Measurements from ENCODE around the gene EHMT1. TPM values are rescaled to one million over a fixed set of nuclear protein-coding genes. Genes with fewer than 3 reads are reported as not detected.
A peak's percentile ranks its signal among the peaks of the same experiment; 100 is the strongest.
"Not testable (repeated sequence)": the region's sequence is repeated elsewhere in the genome, so short reads cannot be mapped to it uniquely, and the experiment has no call there.

Gene EHMT1
- total RNA-seq, 1 experiment from 2014 or later = 46.0 TPM

- DNase-seq (ENCODE audit: low read depth) = no peak
- in situ Hi-C loops (cut with HindIII; ENCODE audit: low pct_unique_long_range_greater_than_20kb, low sequenced_read_pairs) = no loop called here
Measured at GRCh38 chr9:137696136-137696925, 77.5 kb downstream of the EHMT1 start.

- in situ Hi-C loops (cut with HindIII; ENCODE audit: low pct_unique_long_range_greater_than_20kb, low sequenced_read_pairs) = no loop called here
- no peak for DNase-seq (ENCODE audit: low read depth)
Measured at GRCh38 chr9:137697193-137697592, 78.4 kb downstream of the EHMT1 start.

GRCh38 chr9:137697832-137698231 lies 79.0 kb downstream of the EHMT1 start:
- DNase-seq (ENCODE audit: low read depth) = no peak
- in situ Hi-C loops (cut with HindIII; ENCODE audit: low pct_unique_long_range_greater_than_20kb, low sequenced_read_pairs) = no loop called here

GRCh38 chr9:137700911-137701310 lies 82.1 kb downstream of the EHMT1 start:
- DNase-seq (ENCODE audit: low read depth) = no peak
- in situ Hi-C loops (cut with HindIII; ENCODE audit: low pct_unique_long_range_greater_than_20kb, low sequenced_read_pairs) = no loop called here

GRCh38 chr9:137702615-137703379 lies 84.0 kb downstream of the EHMT1 start:
- in situ Hi-C loops (cut with HindIII; ENCODE audit: low pct_unique_long_range_greater_than_20kb, low sequenced_read_pairs) = no loop called here
- no peak for DNase-seq (ENCODE audit: low read depth)

- DNase-seq (ENCODE audit: low read depth) = no peak
- in situ Hi-C loops (cut with HindIII; ENCODE audit: low pct_unique_long_range_greater_than_20kb, low sequenced_read_pairs) = no loop called here
Measured at GRCh38 chr9:137703842-137704508, 85.2 kb downstream of the EHMT1 start.

- no peak for DNase-seq (ENCODE audit: low read depth)
- in situ Hi-C loops (cut with HindIII; ENCODE audit: low pct_unique_long_range_greater_than_20kb, low sequenced_read_pairs) = no loop called here
Measured at GRCh38 chr9:137705443-137705863, 86.6 kb downstream of the EHMT1 start.

GRCh38 chr9:137705906-137706305 lies 87.1 kb downstream of the EHMT1 start:
- in situ Hi-C loops (cut with HindIII; ENCODE audit: low pct_unique_long_range_greater_than_20kb, low sequenced_read_pairs) = no loop called here

GRCh38 chr9:137707361-137707760 lies 88.6 kb downstream of the EHMT1 start:
- DNase-seq (ENCODE audit: low read depth) = no peak
- in situ Hi-C loops (cut with HindIII; ENCODE audit: low pct_unique_long_range_greater_than_20kb, low sequenced_read_pairs) = no loop called here

More at GRCh38 chr9:137705906-137706305, 87.1 kb downstream of the EHMT1 start:
- no peak for DNase-seq (ENCODE audit: low read depth)

GRCh38 chr9:137708590-137709284 lies 89.9 kb downstream of the EHMT1 start:
- no peak for DNase-seq (ENCODE audit: low read depth)
- in situ Hi-C loops (cut with HindIII; ENCODE audit: low pct_unique_long_range_greater_than_20kb, low sequenced_read_pairs) = no loop called here

- no peak for DNase-seq (ENCODE audit: low read depth)
- in situ Hi-C loops (cut with HindIII; ENCODE audit: low pct_unique_long_range_greater_than_20kb, low sequenced_read_pairs) = no loop called here
Measured at GRCh38 chr9:137709411-137710101, 90.8 kb downstream of the EHMT1 start.

- no peak for DNase-seq (ENCODE audit: low read depth)
- in situ Hi-C loops (cut with HindIII; ENCODE audit: low pct_unique_long_range_greater_than_20kb, low sequenced_read_pairs) = no loop called here
Measured at GRCh38 chr9:137710704-137711103, 91.9 kb downstream of the EHMT1 start.

- DNase-seq (ENCODE audit: low read depth) = no peak
- in situ Hi-C loops (cut with HindIII; ENCODE audit: low pct_unique_long_range_greater_than_20kb, low sequenced_read_pairs) = no loop called here
Measured at GRCh38 chr9:137711678-137712105, 92.9 kb downstream of the EHMT1 start.

- in situ Hi-C loops (cut with HindIII; ENCODE audit: low pct_unique_long_range_greater_than_20kb, low sequenced_read_pairs) = no loop called here
- peak; percentile 73 for DNase-seq (ENCODE audit: low read depth)
Measured at GRCh38 chr9:137715321-137715720, 96.5 kb downstream of the EHMT1 start.

- in situ Hi-C loops (cut with HindIII; ENCODE audit: low pct_unique_long_range_greater_than_20kb, low sequenced_read_pairs) = not testable (repeated sequence)
Measured at GRCh38 chr9:137715866-137716693, 97.3 kb downstream of the EHMT1 start.

GRCh38 chr9:137716694-137717287 lies 98.0 kb downstream of the EHMT1 start:
- no peak for DNase-seq (ENCODE audit: low read depth)
- in situ Hi-C loops (cut with HindIII; ENCODE audit: low pct_unique_long_range_greater_than_20kb, low sequenced_read_pairs) = no loop called here

More at GRCh38 chr9:137715866-137716693, 97.3 kb downstream of the EHMT1 start:
- not testable (repeated sequence) for DNase-seq (ENCODE audit: low read depth)
